ENCODE data around the gene TIGD1.

The TIGD1 gene

GRCh38 chr2:232523682-232524597 lies 26.4 kb downstream of the TIGD1 start:
- ATAC-seq, result peak; percentile 58
- peak; percentile 60 for DNase-seq

- no peak for DNase-seq
Observed at GRCh38 chr2:232523402-232523681, 27.0 kb downstream of the TIGD1 start.

GRCh38 chr2:232522623-232523401 lies 27.5 kb downstream of the TIGD1 start:
- ATAC-seq (no peak), DNase-seq (no peak)

More at GRCh38 chr2:232523402-232523681, 27.0 kb downstream of the TIGD1 start:
- no peak for ATAC-seq

GRCh38 chr2:232521959-232522622 lies 28.3 kb downstream of the TIGD1 start:
- DNase-seq, result peak; percentile 84
- ATAC-seq, result peak; percentile 40

- ATAC-seq (no peak), DNase-seq (no peak)
Observed at GRCh38 chr2:232521098-232521497, 29.3 kb downstream of the TIGD1 start.

GRCh38 chr2:232520489-232520888 lies 29.9 kb downstream of the TIGD1 start:
- DNase-seq (no peak), ATAC-seq (no peak)

- DNase-seq (no peak), ATAC-seq (no peak)
Observed at GRCh38 chr2:232519581-232520438, 30.5 kb downstream of the TIGD1 start, which contains the start of gene PRSS56. PRSS56 (plus strand) TSS chr2:232520388; CDS start chr2:232520599, 211 bp downstream.

- ATAC-seq, result no peak
- DNase-seq, result no peak
Observed at GRCh38 chr2:232518844-232519243, 31.5 kb downstream of the TIGD1 start.

- no peak for ATAC-seq
- no peak for DNase-seq
Observed at GRCh38 chr2:232516551-232516950, 33.8 kb downstream of the TIGD1 start.

DNA sequence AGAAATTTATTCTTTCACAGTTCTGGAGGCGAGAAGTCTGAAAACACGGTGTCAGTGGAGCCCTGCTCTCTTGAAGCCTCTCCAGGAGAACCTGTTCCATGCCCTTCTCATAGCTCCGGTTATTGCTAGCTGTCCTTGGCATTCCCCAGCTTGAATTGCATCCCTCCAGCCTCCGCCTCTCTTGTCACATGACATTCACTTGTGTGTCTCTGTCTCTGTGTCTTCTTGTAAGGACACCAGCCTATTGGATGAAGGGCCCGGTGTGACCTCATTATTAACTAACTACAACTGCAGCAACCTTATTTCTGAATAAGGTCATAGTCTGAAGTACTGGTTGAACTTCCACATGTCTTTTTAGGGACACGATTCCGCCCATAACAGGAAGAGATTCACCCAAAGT lies 34.7 kb downstream of the TIGD1 start:
- no peak for ATAC-seq

GRCh38 chr2:232513353-232513752 lies 37.0 kb downstream of the TIGD1 start:
- ATAC-seq, result no peak
- DNase-seq, result no peak

More for the DNA sequence above, 34.7 kb downstream of the TIGD1 start:
- no peak for DNase-seq

DNA sequence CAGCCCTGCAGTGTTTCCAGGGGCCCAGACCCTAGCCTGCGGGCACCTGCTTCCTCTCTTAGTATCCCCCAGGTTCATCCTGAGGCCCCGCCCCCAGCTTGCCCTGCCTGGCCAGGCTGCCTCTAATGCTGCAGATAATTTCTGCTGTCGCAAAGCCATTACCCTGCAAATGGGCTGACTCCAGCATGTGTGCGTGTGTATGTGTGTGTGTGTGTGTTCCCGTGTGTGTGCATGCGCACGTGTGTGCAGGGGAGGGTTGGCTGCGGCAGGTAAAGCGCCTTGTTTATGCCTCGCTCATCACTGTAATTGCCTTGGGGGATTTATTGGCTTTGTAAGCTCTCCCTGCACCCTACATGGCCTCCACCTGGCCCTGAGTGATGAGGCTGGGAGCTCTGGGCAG lies 37.8 kb downstream of the TIGD1 start:
- ATAC-seq (no peak), DNase-seq (no peak)

- no peak for DNase-seq
Observed at GRCh38 chr2:232511336-232511890, 38.9 kb downstream of the TIGD1 start.

GRCh38 chr2:232508251-232508650 lies 42.1 kb downstream of the TIGD1 start:
- no peak for ATAC-seq
- DNase-seq, result no peak

More at GRCh38 chr2:232511336-232511890, 38.9 kb downstream of the TIGD1 start:
- ATAC-seq, result no peak

- no peak for DNase-seq
- ATAC-seq, result no peak
Observed at GRCh38 chr2:232506709-232507108, 43.6 kb downstream of the TIGD1 start.

- no peak for DNase-seq
- ATAC-seq, result no peak
Observed at GRCh38 chr2:232505856-232506255, 44.5 kb downstream of the TIGD1 start.

- no peak for ATAC-seq
- DNase-seq, result no peak
Observed at GRCh38 chr2:232504438-232504837, 45.9 kb downstream of the TIGD1 start.

DNA sequence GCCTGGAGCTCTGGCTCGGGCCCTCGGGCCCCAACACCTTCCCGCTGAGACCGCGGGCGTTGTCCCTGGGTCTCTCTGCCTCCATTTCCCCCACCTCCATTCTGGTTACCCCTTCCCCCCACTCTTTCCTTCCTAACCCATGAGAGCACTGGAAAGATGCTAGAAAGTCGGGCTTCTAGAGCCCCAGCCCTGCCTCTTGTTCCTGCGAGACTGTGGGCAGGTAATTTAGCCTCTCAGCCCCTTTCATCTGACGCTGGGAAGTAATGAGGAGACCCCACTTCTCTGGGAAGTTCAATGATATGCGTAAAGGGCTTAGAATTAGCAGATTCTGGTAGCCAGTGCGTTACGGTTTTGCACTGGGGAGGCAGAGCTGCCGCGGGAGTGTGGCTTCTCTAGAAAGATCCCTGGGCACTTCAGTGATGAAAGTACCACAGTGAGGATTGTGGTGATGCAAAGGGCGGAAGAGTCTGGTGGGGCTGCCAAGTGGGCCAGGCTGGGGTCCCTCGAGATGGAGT lies 46.5 kb downstream of the TIGD1 start:
- DNase-seq (no peak), ATAC-seq (no peak)

DNA sequence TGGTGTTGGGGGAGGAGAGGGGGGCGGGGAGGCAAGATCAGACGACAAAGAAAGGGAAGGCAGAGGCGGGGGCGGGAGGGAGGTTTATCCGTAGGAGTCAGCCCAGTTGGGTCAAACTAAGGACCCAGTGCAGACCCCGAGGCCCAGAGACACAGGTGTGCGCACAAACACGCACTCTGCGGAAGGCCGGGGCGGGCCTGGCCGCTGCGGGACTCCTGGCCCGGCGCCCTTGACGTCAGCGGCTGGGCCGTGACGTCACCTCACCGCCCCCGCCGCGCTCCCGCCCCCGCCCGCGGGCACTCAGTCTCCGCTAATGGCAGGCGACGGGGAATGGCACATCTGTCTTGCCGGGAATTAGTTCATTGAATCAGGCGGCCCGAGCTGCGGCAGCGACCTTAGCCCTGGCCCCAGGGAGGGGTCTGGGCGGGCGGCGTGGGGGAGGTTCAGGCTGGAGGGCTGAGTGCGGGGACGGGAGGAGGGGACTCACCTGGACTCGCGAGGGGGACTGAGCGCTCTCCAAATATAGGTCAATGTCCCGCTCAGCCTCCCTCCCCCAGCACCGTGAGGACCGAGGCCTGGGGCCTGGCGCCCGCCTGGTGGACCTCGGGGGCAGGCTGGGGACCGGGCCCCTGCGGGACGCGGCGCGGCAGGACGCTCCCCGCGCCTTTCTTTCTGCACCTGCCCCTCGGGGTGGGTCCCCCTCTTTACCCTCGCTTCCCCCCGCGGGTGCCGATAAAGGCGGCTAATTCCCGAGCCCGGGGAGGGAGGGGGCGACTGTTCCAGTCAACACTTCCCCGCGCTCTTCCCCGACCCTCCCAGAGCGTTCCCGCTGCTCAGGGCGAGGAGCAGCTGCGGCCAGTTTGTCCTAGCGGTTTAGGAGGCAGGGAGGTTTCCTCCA lies 47.2 kb downstream of the TIGD1 start:
- ATAC-seq (peak; percentile 34), DNase-seq (peak; percentile 50)

- ATAC-seq, result peak; percentile 15
- DNase-seq, result no peak
Observed at GRCh38 chr2:232502511-232502910, 47.8 kb downstream of the TIGD1 start.
